Mesodermal cell (in vitro differentiated cells): Measurements from ENCODE around the gene AKR1B15.

ENCODE experiments used
- H3K27ac ChIP-seq: 2 replicates; pipeline ENCODE4 v1.7.0; 2013; ENCODE audit warnings: mild to moderate bottlenecking, low read depth, low read length, moderate library complexity; ENCODE audit not compliant: severe bottlenecking
- H3K36me3 ChIP-seq: 2 replicates; pipeline ENCODE4 v1.7.1; 2013; ENCODE audit warnings: mild to moderate bottlenecking, low read length, moderate library complexity; ENCODE audit not compliant: control insufficient read depth, insufficient read depth
- H3K4me1 ChIP-seq: one replicate; pipeline ENCODE4 v1.7.1; 2013; ENCODE audit warnings: mild to moderate bottlenecking, low read length; ENCODE audit not compliant: insufficient read depth, control insufficient read depth, poor library complexity, severe bottlenecking
- H3K4me3 ChIP-seq: 2 replicates; pipeline ENCODE4 v1.7.0; 2013; ENCODE audit warnings: low read length, control low read depth, mild to moderate bottlenecking; ENCODE audit not compliant: insufficient read depth, poor library complexity, severe bottlenecking; ENCODE audit errors: extremely low read depth
- H3K9me3 ChIP-seq: 2 replicates; pipeline ENCODE4 v1.7.1; 2013; ENCODE audit warnings: mild to moderate bottlenecking, low read length, moderate library complexity; ENCODE audit not compliant: control insufficient read depth
- WGBS, 2 experiments: methylation state at CpG; one replicate each; pipeline ENCODE4 v1.1.5; 2013; ENCODE audit warnings: missing lambda C conversion rate in 2 of 2; ENCODE audit not compliant: insufficient coverage in 2 of 2; 5-methylcytosine and 5-hydroxymethylcytosine counted together

Gene AKR1B15

GRCh38 chr7:134613623-134614347 is 64.9 kb downstream of the AKR1B15 start:
- H3K27ac ChIP-seq, result no peak overlapping the region
- H3K36me3 ChIP-seq, result no peaks in the 10 kb centered on the region
- H3K9me3 ChIP-seq, result no peaks in the 10 kb centered on the region
- H3K4me1 ChIP-seq, result no peaks in the 10 kb centered on the region
- 67 to 100% methylated on average over 1 of the region's 3 CpGs for WGBS, 2 experiments
- H3K4me3 ChIP-seq, result no peak overlapping the region

GRCh38 chr7:134616611-134617010 is 67.7 kb downstream of the AKR1B15 start:
- Histone ChIP-seq H3K4me3 (no peak overlapping the region), H3K9me3 (no peaks in the 10 kb centered on the region), H3K27ac (no peak overlapping the region), H3K4me1 (no peaks in the 10 kb centered on the region), H3K36me3 (no peaks in the 10 kb centered on the region)
- 75 to 92% methylated on average over 2 of the region's 2 CpGs for WGBS, 2 experiments

- no peaks in the 10 kb centered on the region for H3K9me3 ChIP-seq
- WGBS, 2 experiments, result 82 to 93% methylated on average over 2 to 4 of the region's 5 CpGs
- H3K36me3 ChIP-seq, result no peaks in the 10 kb centered on the region
- H3K4me1 ChIP-seq, result no peaks in the 10 kb centered on the region
- H3K27ac ChIP-seq, result no peak overlapping the region
- no peak overlapping the region for H3K4me3 ChIP-seq
Observed at GRCh38 chr7:134618756-134619530, 70.0 kb downstream of the AKR1B15 start.

GRCh38 chr7:134619627-134620331 is 70.9 kb downstream of the AKR1B15 start:
- no peaks in the 10 kb centered on the region for H3K9me3 ChIP-seq
- no peaks in the 10 kb centered on the region for H3K4me1 ChIP-seq
- no peak overlapping the region for H3K27ac ChIP-seq
- no peak overlapping the region for H3K4me3 ChIP-seq
- 86 to 89% methylated on average over 1 of the region's 2 CpGs for WGBS, 2 experiments
- no peaks in the 10 kb centered on the region for H3K36me3 ChIP-seq

- 84 to 95% methylated on average over 4 of the region's 7 CpGs for WGBS, 2 experiments
- Histone ChIP-seq H3K27ac (no peak overlapping the region), H3K36me3 (no peaks in the 10 kb centered on the region), H3K4me1 (no peaks in the 10 kb centered on the region), H3K4me3 (no peak overlapping the region), H3K9me3 (no peaks in the 10 kb centered on the region)
Observed at GRCh38 chr7:134622303-134622995, 73.5 kb downstream of the AKR1B15 start.

GRCh38 chr7:134623193-134623592 is 74.3 kb downstream of the AKR1B15 start:
- H3K4me1 ChIP-seq, result no peaks in the 10 kb centered on the region
- H3K36me3 ChIP-seq, result no peaks in the 10 kb centered on the region
- H3K9me3 ChIP-seq, result no peaks in the 10 kb centered on the region
- no CpG with 5 or more reads among the region's 2 CpGs for WGBS, 2 experiments
- no peak overlapping the region for H3K27ac ChIP-seq
- H3K4me3 ChIP-seq, result no peak overlapping the region

- no CpG with 5 or more reads among the region's 3 CpGs for WGBS, 2 experiments
- Histone ChIP-seq H3K36me3 (no peaks in the 10 kb centered on the region), H3K27ac (no peak overlapping the region), H3K4me1 (no peaks in the 10 kb centered on the region), H3K9me3 (no peaks in the 10 kb centered on the region), H3K4me3 (no peak overlapping the region)
Observed at GRCh38 chr7:134625550-134625949, 76.6 kb downstream of the AKR1B15 start.

- H3K4me1 ChIP-seq, result no peaks in the 10 kb centered on the region
- H3K36me3 ChIP-seq, result no peaks in the 10 kb centered on the region
- H3K4me3 ChIP-seq, result no peak overlapping the region
- H3K9me3 ChIP-seq, result no peaks in the 10 kb centered on the region
- WGBS, 2 experiments, result 83 to 100% methylated on average over 1 of the region's 2 CpGs
- no peak overlapping the region for H3K27ac ChIP-seq
Observed at GRCh38 chr7:134627109-134627774, 78.3 kb downstream of the AKR1B15 start.

- H3K9me3 ChIP-seq, result no peaks in the 10 kb centered on the region
- no peaks in the 10 kb centered on the region for H3K36me3 ChIP-seq
- H3K4me1 ChIP-seq, result no peaks in the 10 kb centered on the region
- no CpG with 5 or more reads among the region's 1 CpG for WGBS, 2 experiments
- H3K27ac ChIP-seq, result no peak overlapping the region
- no peak overlapping the region for H3K4me3 ChIP-seq
Observed at GRCh38 chr7:134627775-134628153, 78.9 kb downstream of the AKR1B15 start.

- Histone ChIP-seq H3K4me3 (no peak overlapping the region), H3K36me3 (no peaks in the 10 kb centered on the region), H3K27ac (no peak overlapping the region), H3K9me3 (no peaks in the 10 kb centered on the region), H3K4me1 (no peaks in the 10 kb centered on the region)
Observed at GRCh38 chr7:134629445-134629844, 80.5 kb downstream of the AKR1B15 start.
